Liver (tissue), 9 donors: ENCODE data around the gene PADI3. TPM values are rescaled to one million over a fixed set of nuclear protein-coding genes. Genes with fewer than 3 reads are reported as not detected.

ENCODE experiments used
- DNase-seq: peaks from one replicate; pipeline ENCODE4 v3.0.0-alpha.2; 2017; ENCODE audit warnings: low spot score
- H3K27ac ChIP-seq, 2 donors: one replicate each; pipeline ENCODE4 v1.7.0; 2013; ENCODE audit warnings: inconsistent platforms in 2 of 2, low read length in 2 of 2, control low read depth in 1 of 2, low read depth in 1 of 2, mild to moderate bottlenecking in 1 of 2
- H3K27me3 ChIP-seq, 4 donors: one replicate each; pipeline versions ENCODE4 v1.6.1 to v1.7.0; 2013; ENCODE audit warnings: low read length in 3 of 4, inconsistent platforms in 1 of 4, mild to moderate bottlenecking in 1 of 4, moderate library complexity in 1 of 4; ENCODE audit not compliant: control insufficient read depth in 4 of 4, insufficient read depth in 4 of 4
- H3K36me3 ChIP-seq, 4 donors: one replicate each; pipeline versions ENCODE4 v1.6.1 to v1.7.0; 2013; ENCODE audit warnings: low read length in 3 of 4, mild to moderate bottlenecking in 3 of 4, low read depth in 1 of 4, moderate library complexity in 1 of 4; ENCODE audit not compliant: control insufficient read depth in 4 of 4, insufficient read depth in 3 of 4
- H3K4me1 ChIP-seq, 4 donors: one replicate each; pipeline versions ENCODE4 v1.6.1 to v1.7.0; 2013; ENCODE audit warnings: low read length in 3 of 4, mild to moderate bottlenecking in 3 of 4, moderate library complexity in 1 of 4; ENCODE audit not compliant: control insufficient read depth in 4 of 4, insufficient read depth in 4 of 4
- H3K4me3 ChIP-seq, 3 donors: one replicate each; pipeline versions ENCODE4 v1.6.1 to v1.7.0; 2013; ENCODE audit warnings: low read length in 3 of 3, control low read depth in 1 of 3, low read depth in 1 of 3, mild to moderate bottlenecking in 1 of 3
- H3K9ac ChIP-seq, 2 donors: one replicate each; pipeline ENCODE4 v1.7.0; 2013; ENCODE audit warnings: low read length in 2 of 2, mild to moderate bottlenecking in 2 of 2, moderate library complexity in 2 of 2, control low read depth in 1 of 2, low read depth in 1 of 2
- H3K9me3 ChIP-seq, 4 donors: one replicate each; pipeline versions ENCODE4 v1.6.1 to v1.7.0; 2013; ENCODE audit warnings: low read length in 3 of 4; ENCODE audit not compliant: control insufficient read depth in 4 of 4
- ATF3 ChIP-seq: IDR thresholded peaks from 2 replicates; pipeline ENCODE4 v1.6.1; 2016; ENCODE audit warnings: antibody characterized with exemption
- CTCF ChIP-seq: fragments of 150-350 bp; IDR thresholded peaks from 2 replicates; pipeline ENCODE4 v1.5.1; 2017; ENCODE audit warnings: improper control_type of control experiment, low read depth, low read length; ENCODE audit not compliant: missing input control
- EGR1 ChIP-seq, 2 donors: IDR thresholded peaks; 2 replicates each; pipeline ENCODE4 v1.6.1; 2016 to 2018; ENCODE audit warnings: antibody characterized with exemption in 2 of 2, low read depth in 2 of 2
- FOXA1 ChIP-seq: IDR thresholded peaks from 2 replicates; pipeline ENCODE4 v1.6.1; 2016; ENCODE audit warnings: antibody characterized with exemption
- FOXA2 ChIP-seq: IDR thresholded peaks from 2 replicates; pipeline ENCODE4 v1.6.1; 2016; ENCODE audit warnings: antibody characterized with exemption
- GABPA ChIP-seq, 2 donors: IDR thresholded peaks in 1 of 2; conservative IDR thresholded peaks in 1 of 2; 2 replicates each; pipeline ENCODE4 v1.6.1; 2016; ENCODE audit warnings: antibody characterized with exemption in 2 of 2, mild to moderate bottlenecking in 1 of 2, moderate library complexity in 1 of 2
- HNF4A ChIP-seq, 2 donors: conservative IDR thresholded peaks; 2 replicates each; pipeline ENCODE4 v1.6.1; 2016; ENCODE audit warnings: antibody characterized with exemption in 2 of 2, mild to moderate bottlenecking in 2 of 2
- HNF4G ChIP-seq: IDR thresholded peaks from 2 replicates; pipeline ENCODE4 v1.6.1; 2016; ENCODE audit warnings: antibody characterized with exemption
- JUND ChIP-seq, 2 donors: IDR thresholded peaks; 2 replicates each; pipeline ENCODE4 v1.6.1; 2016; ENCODE audit warnings: antibody characterized with exemption in 2 of 2
- MAX ChIP-seq: IDR thresholded peaks from 2 replicates; pipeline ENCODE4 v1.6.1; 2016; ENCODE audit warnings: antibody characterized with exemption
- NR2F2 ChIP-seq: IDR thresholded peaks from 2 replicates; pipeline ENCODE4 v1.6.1; 2016; ENCODE audit warnings: antibody characterized with exemption
- RAD21 ChIP-seq, 2 donors: IDR thresholded peaks; 2 replicates each; pipeline ENCODE4 v1.6.1; 2016; ENCODE audit warnings: antibody characterized with exemption in 2 of 2, mild to moderate bottlenecking in 2 of 2
- REST ChIP-seq: IDR thresholded peaks from 2 replicates; pipeline ENCODE4 v1.6.1; 2016; ENCODE audit warnings: antibody characterized with exemption, mild to moderate bottlenecking
- RXRA ChIP-seq, 2 donors: IDR thresholded peaks; 2 replicates each; pipeline ENCODE4 v1.6.1; 2017 to 2018; ENCODE audit warnings: antibody characterized with exemption in 2 of 2, mild to moderate bottlenecking in 1 of 2
- SP1 ChIP-seq: IDR thresholded peaks from 2 replicates; pipeline ENCODE4 v1.6.1; 2018; ENCODE audit warnings: antibody characterized with exemption, mild to moderate bottlenecking
- TAF1 ChIP-seq: conservative IDR thresholded peaks from 2 replicates; pipeline ENCODE4 v1.6.1; 2016; ENCODE audit warnings: antibody characterized with exemption, mild to moderate bottlenecking
- YY1 ChIP-seq: IDR thresholded peaks from 2 replicates; pipeline ENCODE4 v1.6.1; 2016; ENCODE audit warnings: antibody characterized with exemption, mild to moderate bottlenecking
- ZBTB33 ChIP-seq: IDR thresholded peaks from 2 replicates; pipeline ENCODE4 v1.6.1; 2016; ENCODE audit warnings: antibody characterized with exemption
- WGBS: extraction: QIAGEN DNeasy Blood & Tissue Kit; methylation state at CpG from one replicate; pipeline ENCODE4 v1.1.7; 2013; 5-methylcytosine and 5-hydroxymethylcytosine counted together
- polyA plus RNA-seq, 2 donors: library from polyadenylated mRNA; stranded (reverse) in 1 of 2; unstranded in 1 of 2; fragments of 200-250 nt in 1 of 2; fragments of >200 nt in 1 of 2; fragmentation: Nextera tagmentation in 1 of 2; extraction: Ambion mirVana in 1 of 2; gene quantifications; one replicate each; pipeline versions ENCODE4 v1.2.1 to v1.2.3, GENCODE V29; 2013 to 2015
- total RNA-seq, 2 donors: library from RNA; depleted of rRNA; stranded (reverse); fragments of >200 nt; gene quantifications; one replicate each; pipeline ENCODE4 v1.2.3, GENCODE V29; 2014
- donor health status: healthy.
- donor health status: healthy.
- donor health status: healthy.
- donor health status: healthy.
- donor health status: healthy.

Gene PADI3
- total and polyA plus RNA-seq, 4 donors: not detected

- 57% methylated on average over 11 of the region's 11 CpGs for WGBS
- Histone ChIP-seq H3K36me3 (peaks cover 0 to 1% (median 0%) of the 10 kb centered on the region in 4 donors), H3K9me3 (no peaks in the 10 kb centered on the region), H3K27ac (no peak overlapping the region), H3K4me3 (no peak overlapping the region), H3K4me1 (no peaks in the 10 kb centered on the region), H3K27me3 (peaks cover 0 to 2% (median under 1%) of the 10 kb centered on the region in 4 donors), H3K9ac (no peak overlapping the region)
- DNase-seq: no peak
- TF ChIP-seq RXRA (IDR thresholded peaks at IDR 0.05) (no peak), TAF1 (no peak), FOXA1 (no peak), FOXA2 (no peak)
These were observed 27.7 kb downstream of the PADI3 start for GRCh38 chr1:17276568-17276967.

GRCh38 chr1:17277511-17278159 is 28.7 kb downstream of the PADI3 start:
- Histone ChIP-seq H3K9ac (no peak overlapping the region), H3K27ac (no peak overlapping the region), H3K36me3 (peaks cover 0 to 1% (median 0%) of the 10 kb centered on the region in 4 donors), H3K4me1 (no peaks in the 10 kb centered on the region), H3K9me3 (no peaks in the 10 kb centered on the region), H3K27me3 (peaks cover 0 to 2% (median under 1%) of the 10 kb centered on the region in 4 donors), H3K4me3 (no peak overlapping the region)
- DNase-seq: no peak
- WGBS: 75% methylated on average over 8 of the region's 8 CpGs
- TF ChIP-seq MAX (no peak), CTCF (no peak), TAF1 (no peak), GABPA (IDR thresholded peaks at IDR 0.05 in 1 of 2, conservative IDR thresholded peaks at IDR 0.05 in 1 of 2) (no peak), EGR1 (IDR thresholded peaks at IDR 0.05; ENCODE audit: low read depth in 2 of 2) (no peak), HNF4G (no peak), REST (no peak), FOXA1 (no peak), ATF3 (no peak), JUND (IDR thresholded peaks at IDR 0.05) (no peak), RAD21 (IDR thresholded peaks at IDR 0.05) (no peak), HNF4A (conservative IDR thresholded peaks at IDR 0.05) (no peak), ZBTB33 (no peak), YY1 (no peak), NR2F2 (no peak), SP1 (no peak)
